Retinal pigment epithelial cell (primary cell): ENCODE results near the gene PBX1.

Source experiments
- DNase-seq: peaks from one replicate; pipeline ENCODE4 v3.0.0-alpha.2; 2010; ENCODE audit warnings: low read depth
- H3K4me3 ChIP-seq: 2 replicates; pipeline ENCODE4 v1.5.1; 2011; ENCODE audit warnings: mild to moderate bottlenecking, low read length, control low read depth, moderate library complexity
- CTCF ChIP-seq: conservative IDR thresholded peaks from 2 replicates; pipeline ENCODE4 v1.5.1; 2011; ENCODE audit warnings: low read depth, low read length, control low read depth, inconsistent platforms

Gene PBX1

GRCh38 chr1:164728719-164729118, 169.7 kb downstream of the PBX1 start:
- no peak overlapping the region for H3K4me3 ChIP-seq
- no peak for TF ChIP-seq CTCF
- DNase-seq = no peak

GRCh38 chr1:164731161-164731876, 172.3 kb downstream of the PBX1 start:
- no peak for TF ChIP-seq CTCF
- no peak overlapping the region for H3K4me3 ChIP-seq
- DNase-seq = no peak

GRCh38 chr1:164733070-164733469, 174.1 kb downstream of the PBX1 start:
- no peak overlapping the region for H3K4me3 ChIP-seq
- no peak for DNase-seq
- no peak for TF ChIP-seq CTCF

- no peak overlapping the region for H3K4me3 ChIP-seq
- DNase-seq = no peak
- TF ChIP-seq CTCF = no peak
Measured at GRCh38 chr1:164733734-164734133, 174.8 kb downstream of the PBX1 start.

- no peak for DNase-seq
- TF ChIP-seq CTCF = no peak
- H3K4me3 ChIP-seq = no peak overlapping the region
Measured at GRCh38 chr1:164735315-164736052, 176.5 kb downstream of the PBX1 start.

- no peak overlapping the region for H3K4me3 ChIP-seq
- no peak for DNase-seq
- TF ChIP-seq CTCF = no peak
Measured at GRCh38 chr1:164736137-164736536, 177.2 kb downstream of the PBX1 start.

GRCh38 chr1:164739189-164739588, 180.2 kb downstream of the PBX1 start:
- TF ChIP-seq CTCF = no peak
- no peak overlapping the region for H3K4me3 ChIP-seq
- no peak for DNase-seq
